Peyer's patch (tissue), 4 donors: ENCODE results near the gene NOP10.

Experiments used
- CTCF ChIP-seq, 6 experiments: fragments of 450-650 bp in 4 of 6; fragments of 200-600 bp in 2 of 6; sonication (generic) in 1 of 6; IDR thresholded peaks; one replicate each; pipeline ENCODE4 v1.5.1; 2017 to 2019; ENCODE audit warnings: antibody characterized with exemption in 6 of 6, mild to moderate bottlenecking in 3 of 6, moderate library complexity in 1 of 6
- POLR2A ChIP-seq, 2 donors: fragments of 450-650 bp; IDR thresholded peaks; one replicate each; pipeline ENCODE4 v1.5.1; 2017; ENCODE audit warnings: antibody characterized with exemption in 2 of 2, mild to moderate bottlenecking in 2 of 2, moderate library complexity in 2 of 2

- no peak for TF ChIP-seq CTCF (IDR thresholded peaks at IDR 0.05)
- no peak for TF ChIP-seq POLR2A (IDR thresholded peaks at IDR 0.05)
Observed at GRCh38 chr15:34370129-34370528, 27.2 kb upstream of the NOP10 start.
